Right lung (tissue), 5 donors: Measurements from ENCODE around the gene KCNK5. TPM values are rescaled to one million over a fixed set of nuclear protein-coding genes. Genes with fewer than 3 reads are reported as not detected.

ENCODE experiments used
- DNase-seq, 2 donors: peaks; one replicate each; pipeline ENCODE4 v3.0.0-alpha.2; 2013
- polyA plus RNA-seq, 5 donors: library from polyadenylated mRNA; unstranded; fragments of 120-200 nt; gene quantifications; one replicate each; pipeline versions ENCODE4 v1.2.1 to v1.2.3, GENCODE V29; 2013; ENCODE audit warnings: inconsistent platforms in 1 of 5, low replicate concordance in 1 of 5; ENCODE audit not compliant: insufficient read length in 5 of 5, insufficient read depth in 1 of 5

KCNK5 gene
- polyA plus RNA-seq, 5 donors = 17.8 to 28.6 (median 27.5) TPM

DNA sequence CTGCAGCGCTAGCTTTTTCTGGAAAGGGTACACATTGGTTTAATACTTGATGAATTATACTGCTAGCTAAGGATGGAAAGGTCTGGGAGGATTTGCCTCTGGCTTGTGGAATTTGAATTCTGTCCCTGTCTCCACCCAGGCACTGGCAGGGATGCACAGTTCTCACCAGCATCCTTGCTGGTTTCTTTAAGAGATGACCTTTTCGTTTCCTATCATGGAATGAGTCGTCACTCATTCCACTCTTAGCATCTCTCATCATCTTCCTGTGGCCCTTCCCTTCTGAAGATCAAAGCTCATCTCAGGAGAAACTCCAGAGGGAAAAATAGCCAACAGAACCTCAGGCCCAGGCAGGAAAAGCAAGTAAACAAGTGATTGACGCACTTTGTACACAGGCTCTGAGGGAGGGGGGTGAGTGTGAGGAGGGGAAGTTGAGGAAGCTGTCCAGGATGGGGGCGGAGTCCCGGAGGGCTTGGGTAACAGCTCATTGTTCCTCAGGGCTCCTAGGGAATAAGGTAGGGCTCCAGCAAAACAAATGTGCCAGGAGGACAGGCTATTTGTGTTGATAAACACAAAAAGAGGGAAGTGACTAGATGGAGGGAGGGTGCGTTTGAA is 88.6 kb downstream of the KCNK5 start:
- DNase-seq = no peak

Other genes with a start within 250 kb of the KCNK5 start
- gene GLP1R, start 180.7 kb downstream of the KCNK5 start, polyA plus RNA-seq = 1 to 10 TPM in 1 of 5 donors, under 1 TPM in 4; 0.40 to 1.0 (median 0.56) TPM
- 10 to 100 TPM; 20.7 to 25.6 (median 22.9) TPM for gene SAYSD1, start 114.3 kb downstream of the KCNK5 start, polyA plus RNA-seq
- 10 to 100 TPM in 4 of 5 donors, 1 to 10 TPM in 1; 8.2 to 14.8 (median 14.2) TPM for gene KCNK17, start 84.9 kb upstream of the KCNK5 start, polyA plus RNA-seq
- gene KCNK16, start 93.2 kb upstream of the KCNK5 start, polyA plus RNA-seq = under 1 TPM; 0.10 to 0.33 (median 0.22) TPM